Measurements from ENCODE around the gene OCA2.
"Not testable (repeated sequence)": the region's sequence is repeated elsewhere in the genome, so short reads cannot be mapped to it uniquely, and the experiment has no call there.

The OCA2 gene

DNA sequence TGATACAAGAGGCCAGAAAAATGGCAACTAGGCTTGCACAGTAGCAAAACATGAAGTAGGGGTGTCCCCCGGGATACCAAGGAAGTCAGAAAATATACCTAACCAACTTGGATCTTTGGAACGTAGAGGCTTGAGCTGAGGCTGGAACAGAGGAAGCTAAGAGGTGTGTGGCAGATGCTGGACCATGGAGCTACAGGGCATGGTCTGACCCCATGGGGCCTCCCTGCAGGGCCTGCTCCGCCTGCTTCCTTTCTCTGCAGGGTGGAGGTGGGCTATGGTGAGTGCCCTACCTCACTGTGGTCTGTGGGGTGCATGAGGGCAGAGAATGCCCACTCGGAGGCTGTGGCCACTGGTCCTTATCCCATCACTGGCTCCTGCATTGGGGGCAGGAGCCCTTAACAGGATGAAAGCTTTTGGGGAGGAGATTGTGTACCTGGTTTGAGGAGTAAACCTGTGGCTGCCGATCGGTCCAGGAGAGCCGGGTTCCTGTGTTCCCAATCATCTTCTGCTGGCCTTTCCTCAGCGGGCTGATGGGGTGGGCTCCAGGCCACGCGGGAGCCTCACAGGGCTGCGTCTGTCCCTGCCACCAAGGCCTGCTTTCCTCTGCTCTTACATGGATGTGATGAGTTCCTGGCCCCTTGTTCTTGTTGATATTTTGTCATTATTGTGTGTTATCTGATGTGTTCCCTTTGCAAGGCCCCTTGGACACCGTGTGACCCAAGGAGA, 96.8 kb downstream of the OCA2 start:
- no peak for DNase-seq (ENCODE audit: low read depth)

DNA sequence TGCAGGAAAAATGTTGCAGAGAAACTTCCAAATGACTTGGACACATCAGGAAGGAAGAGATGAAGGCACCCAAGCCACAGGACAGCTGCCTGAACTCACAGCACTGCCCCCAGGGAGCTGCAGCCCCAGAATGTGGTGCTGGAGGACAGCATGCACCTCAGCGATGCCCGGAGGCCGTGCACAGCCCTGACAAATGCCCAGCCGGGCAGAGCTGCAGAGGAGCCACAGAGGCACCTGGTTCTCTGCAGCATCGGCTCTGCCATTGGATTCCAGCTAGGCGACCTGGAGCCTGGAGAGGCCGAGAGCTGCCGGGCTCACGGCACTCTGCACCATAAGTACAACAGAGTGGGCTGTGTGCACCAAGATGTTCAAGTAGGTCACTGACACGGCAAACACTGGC, 97.5 kb downstream of the OCA2 start:
- DNase-seq (ENCODE audit: low read depth): no peak

DNA sequence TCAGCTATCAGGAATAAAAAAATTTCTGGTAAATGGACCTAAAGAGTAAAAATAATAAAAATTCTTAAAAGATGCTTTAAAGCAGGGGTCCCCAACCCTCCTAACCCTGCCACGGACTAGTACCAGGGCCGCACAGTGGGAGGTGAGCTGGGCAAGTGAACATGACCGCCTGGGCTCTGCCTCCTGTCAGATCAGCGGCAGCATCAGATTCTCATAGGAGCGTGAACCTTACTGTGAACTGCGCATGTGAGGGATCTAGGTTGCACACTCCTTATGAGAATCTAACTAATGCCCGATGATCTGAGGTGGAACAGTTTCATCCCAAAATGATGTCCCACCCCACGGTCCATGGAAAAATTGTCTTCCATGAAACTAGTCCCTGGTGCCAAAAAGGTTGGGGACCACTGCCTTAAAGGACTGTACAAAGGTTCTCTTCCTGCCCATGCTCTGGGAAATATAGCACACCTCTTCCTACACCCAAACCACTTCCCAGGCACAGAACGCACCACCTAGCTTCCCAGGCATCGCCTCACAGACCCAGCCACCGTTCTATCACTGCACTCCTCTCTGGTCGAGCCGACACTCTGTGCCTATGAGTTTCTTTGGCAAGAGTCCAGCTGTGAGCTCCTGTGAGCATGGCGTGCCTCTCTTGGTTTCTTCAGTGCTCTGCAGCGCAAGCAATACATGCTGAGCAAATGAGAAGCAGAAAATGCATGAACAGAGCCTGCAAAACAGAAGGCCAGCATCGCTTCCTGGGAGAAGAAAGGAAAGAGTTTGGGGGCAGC, 104.9 kb downstream of the OCA2 start:
- no peak for DNase-seq (ENCODE audit: low read depth)

DNA sequence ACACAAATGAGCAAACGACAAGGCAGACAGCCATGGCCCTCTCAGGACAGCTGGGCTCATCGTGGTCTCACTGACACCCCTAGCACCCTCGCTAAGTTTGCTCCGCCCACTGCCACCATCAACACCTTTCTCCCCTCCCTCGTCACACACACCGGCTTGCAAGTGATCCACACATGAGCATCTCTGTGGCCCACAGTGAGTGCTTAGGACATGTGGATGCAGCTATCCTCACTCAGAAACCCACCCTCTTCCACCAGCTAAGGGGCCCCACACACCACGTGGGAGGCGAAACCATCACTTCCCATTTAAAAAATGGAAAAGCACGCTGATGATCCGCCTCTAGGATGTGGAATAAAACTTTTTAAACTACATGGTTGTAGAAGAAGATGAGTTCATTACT, 105.6 kb downstream of the OCA2 start:
- no peak for DNase-seq (ENCODE audit: low read depth)

DNA sequence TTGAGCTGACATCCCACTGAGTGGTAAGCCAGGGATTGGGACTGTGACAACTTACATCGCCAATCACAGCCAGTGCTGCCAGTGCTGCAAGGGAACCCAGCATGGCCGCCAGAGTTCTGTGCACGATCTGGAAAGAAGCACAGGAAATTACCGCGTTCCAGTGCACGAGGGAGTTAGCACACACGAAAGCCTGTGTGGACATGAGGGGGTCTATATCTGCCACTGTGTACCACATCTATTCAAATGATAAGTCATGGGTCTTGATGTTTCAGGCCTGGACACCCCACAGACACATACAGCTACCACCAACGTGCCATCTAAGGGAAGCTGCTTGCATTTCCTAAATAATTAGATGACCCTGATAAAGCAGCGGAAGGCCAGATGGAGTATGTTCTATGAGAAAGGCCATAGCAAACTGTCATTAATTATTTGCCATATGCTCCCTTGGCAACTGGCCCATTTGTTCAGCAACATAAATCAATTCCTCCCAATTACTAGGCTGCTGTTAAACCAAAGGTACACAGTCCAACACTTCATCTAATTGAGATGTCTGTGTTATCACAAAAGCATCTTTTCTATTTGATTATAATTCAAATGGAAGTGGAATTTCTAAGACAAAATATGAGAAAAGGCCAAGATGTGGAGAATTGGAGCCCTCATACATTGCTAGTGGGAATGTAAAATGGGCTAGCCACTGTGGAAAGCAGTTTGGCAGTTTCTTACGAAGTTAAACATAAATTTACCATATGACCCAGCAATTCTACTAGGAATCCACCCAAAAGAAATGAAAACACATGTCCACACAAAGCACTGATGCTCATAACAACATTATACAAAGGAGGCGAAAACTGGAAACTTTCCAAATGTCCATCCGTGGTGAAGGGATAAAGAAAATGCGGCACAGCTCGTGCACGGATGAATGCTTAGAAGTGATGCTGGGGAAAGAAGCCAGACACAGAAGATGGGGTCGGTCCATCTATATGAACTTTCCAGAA, 108.3 kb downstream of the OCA2 start:
- no peak for DNase-seq (ENCODE audit: low read depth)

DNA sequence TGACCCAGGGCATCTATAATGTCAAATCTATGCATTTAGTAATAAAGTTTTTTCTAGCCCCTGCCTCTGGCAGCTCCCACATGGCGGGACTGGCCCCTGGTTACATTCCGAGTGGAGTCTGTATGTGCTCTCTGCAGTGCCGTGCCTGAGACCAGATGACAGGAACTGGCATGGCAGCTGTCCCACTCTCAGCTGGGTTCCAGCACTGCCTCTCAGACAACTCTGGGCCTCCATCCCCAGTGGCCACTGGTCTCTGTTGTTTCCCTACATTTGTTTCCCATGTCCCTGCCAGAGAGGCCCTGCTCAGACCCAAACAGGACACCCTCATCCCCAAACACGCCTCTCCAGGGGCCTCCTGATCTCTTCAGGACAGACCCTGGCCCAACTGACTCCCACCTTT, 109.3 kb downstream of the OCA2 start:
- DNase-seq (ENCODE audit: low read depth): no peak

DNA sequence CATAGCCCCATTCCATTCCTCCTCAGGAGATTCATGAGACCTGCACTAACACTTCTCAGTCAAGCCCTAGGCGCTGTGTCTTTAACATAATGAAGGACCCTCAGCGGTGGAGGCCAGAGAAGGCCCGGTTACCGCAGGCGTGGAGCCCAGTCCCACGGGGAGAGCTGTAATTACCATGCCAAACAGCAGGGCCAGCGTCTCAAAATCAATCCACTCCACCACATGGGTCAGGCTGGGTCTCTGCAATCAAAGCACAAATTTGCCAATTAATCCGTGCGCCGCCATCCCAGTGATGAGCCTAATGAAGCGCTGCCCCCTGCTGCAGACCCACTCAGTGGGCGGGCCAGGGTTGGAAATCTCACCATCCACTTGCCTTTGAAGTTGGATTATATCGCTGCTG, 109.7 kb downstream of the OCA2 start:
- DNase-seq (ENCODE audit: low read depth): no peak

DNA sequence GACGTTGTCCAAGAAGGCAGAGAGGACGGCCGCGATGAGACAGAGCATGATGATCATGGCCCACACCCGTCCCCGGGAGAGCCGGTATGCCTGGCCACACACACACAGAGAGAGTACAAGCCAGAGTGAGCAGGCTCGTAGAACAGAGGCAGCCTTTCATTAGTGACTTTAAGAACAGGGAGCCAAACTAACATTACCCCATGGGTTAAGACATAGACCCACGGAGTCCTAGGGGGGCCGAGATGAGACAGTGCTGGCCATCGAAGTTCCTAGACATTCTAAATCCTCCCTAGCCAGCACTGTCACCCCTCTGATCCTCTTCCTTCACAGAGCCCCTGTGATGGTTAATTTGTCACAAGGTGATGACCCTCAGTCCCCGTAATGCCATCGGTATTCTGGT, 114.0 kb downstream of the OCA2 start:
- DNase-seq (ENCODE audit: low read depth): no peak

DNA sequence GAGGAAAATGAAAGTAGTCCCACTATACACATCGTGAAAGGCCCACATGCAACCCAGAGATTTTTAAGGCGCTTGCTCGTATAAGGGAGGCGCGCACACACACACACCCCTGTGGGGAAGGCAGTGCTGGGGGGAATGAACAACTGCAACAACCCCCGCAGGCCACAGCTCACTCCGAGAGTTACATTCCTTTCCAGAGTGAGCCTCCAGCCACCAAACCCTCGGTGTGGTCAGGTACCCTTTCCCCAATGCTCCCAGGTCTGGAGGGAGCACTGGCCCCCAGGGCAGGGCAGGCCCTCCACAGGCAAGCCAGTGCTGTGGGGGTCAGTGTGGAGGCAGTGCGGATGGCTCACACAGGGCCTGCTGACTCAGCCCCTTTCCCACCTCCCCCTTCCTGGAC, 115.6 kb downstream of the OCA2 start:
- DNase-seq (ENCODE audit: low read depth): no peak

DNA sequence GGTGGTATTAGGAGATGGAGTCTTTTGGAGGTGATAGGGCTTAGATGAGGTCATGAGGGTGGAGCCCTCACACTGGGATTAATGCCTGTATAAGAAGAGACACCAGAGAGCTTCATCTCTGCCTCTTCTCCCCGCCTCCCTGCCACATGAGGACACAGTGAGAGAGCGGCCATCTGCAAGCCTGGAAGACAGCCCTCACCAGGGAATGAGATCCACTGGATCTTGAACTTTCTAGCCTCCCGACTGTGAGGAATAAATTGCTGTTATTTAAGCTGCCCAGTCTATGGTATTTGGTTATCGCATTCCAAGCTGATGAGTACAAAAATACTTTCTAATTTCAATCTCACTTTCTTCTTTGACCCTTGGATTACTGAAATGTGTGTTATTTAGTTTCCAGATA, 121.4 kb downstream of the OCA2 start:
- DNase-seq (ENCODE audit: low read depth): peak; percentile 4

DNA sequence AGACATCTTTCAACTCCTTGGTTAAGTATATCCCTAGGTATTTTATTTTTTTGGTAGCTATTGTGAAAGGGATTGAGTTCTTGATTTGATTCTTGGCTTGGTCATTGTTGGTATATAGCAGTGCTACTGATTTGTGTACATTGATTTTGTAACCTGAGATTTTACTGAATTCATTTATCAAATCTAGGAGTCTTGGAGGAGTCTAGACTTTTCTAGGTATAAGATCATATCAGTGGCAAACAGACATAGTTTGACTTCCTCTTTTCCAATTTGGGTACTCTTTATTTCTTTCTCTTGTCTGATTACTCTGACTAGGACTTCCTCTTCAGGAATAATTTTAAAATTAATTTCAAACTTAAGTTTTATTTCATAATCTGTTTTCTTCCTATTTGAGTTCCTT, 125.2 kb downstream of the OCA2 start:
- DNase-seq (ENCODE audit: low read depth): no peak

DNA sequence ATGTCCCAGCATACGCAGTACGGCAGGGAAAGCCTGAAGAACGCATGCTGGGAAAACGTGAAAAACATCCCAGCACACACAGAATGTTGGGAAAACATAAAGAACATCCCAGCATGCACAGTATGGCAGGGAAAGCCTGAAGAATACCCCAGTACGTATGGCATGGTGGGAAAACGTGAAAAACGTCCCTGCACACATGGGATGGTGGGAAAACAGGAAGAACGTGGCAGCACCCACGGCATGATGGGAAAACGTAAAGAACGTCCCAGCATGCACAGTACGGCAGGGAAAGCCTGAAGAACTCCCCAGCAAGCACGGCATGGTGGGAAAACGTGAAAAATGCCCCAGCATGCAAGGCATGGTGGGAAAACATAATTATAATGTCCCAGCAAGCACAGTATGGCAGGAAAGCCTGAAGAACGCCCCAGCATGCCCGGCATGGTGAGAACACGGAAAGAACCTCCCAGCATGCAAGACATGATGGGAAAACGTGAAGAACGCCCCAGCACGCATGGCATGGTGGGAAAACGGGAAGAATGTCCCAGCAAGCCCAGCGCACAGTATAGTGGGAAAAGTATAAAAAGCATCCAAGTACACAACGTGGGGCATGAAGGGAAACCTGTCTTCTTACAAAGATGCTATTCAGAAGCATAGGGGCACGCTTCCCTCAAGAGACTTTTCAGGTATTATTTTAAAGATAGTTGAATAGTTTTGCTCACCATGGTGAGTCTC, 128.3 kb downstream of the OCA2 start:
- DNase-seq (ENCODE audit: low read depth): no peak

DNA sequence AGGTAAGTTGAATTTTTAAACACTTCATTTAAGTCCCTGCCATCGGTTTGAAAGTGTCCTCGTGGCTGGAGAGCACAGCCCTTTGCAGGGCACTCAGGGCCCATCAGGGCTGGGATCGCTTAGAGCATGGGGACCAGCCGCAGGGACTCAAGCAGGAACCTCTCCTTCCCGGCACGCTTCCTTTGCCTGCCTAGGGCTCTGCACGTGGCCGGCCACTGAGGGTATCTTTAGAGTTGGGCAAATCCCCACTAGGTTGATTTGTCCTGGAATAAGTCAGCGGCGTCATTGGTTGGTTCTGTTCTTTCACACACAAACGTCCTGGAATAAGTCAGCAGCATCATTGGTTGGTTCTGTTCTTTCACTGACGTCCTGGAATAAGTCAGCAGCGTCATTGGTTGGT, 131.6 kb downstream of the OCA2 start:
- no peak for DNase-seq (ENCODE audit: low read depth)

DNA sequence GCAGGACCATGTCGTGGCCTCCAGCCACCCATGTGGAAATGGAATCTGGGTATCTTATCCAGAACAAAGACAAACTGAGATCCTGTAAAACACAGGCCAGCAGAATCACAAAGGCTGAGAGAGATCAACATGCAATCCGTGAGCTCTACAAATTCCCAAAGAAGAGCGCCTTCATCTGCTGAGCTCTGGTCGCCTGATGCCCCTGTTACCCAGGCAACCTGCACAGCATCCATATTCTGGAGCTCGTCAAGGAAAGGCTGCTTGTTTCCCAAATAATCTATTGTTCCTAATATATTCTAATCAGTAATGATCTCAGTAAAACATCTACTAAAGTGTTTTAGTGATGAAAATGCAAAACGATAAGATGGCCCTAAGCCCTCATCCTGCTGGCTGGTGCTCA, 133.6 kb downstream of the OCA2 start:
- no peak for DNase-seq (ENCODE audit: low read depth)

DNA sequence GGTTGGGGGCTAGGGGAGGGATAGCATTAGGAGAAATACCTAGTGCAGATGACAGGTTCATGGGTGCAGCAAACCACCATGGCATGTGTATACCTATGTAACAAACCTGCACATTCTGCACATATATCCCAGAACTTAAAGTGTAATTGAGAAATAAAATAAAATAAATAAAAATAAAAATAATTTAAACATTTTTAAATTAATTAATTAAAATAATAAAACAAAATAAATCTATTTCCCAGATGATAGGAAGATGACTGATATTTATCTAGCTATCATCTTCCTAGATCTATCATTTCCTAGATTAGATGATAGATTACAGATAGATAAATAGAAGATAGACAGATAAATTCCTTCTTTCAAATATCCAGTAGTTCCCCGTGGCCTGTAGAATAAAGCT, 137.3 kb downstream of the OCA2 start:
- no peak for DNase-seq (ENCODE audit: low read depth)

DNA sequence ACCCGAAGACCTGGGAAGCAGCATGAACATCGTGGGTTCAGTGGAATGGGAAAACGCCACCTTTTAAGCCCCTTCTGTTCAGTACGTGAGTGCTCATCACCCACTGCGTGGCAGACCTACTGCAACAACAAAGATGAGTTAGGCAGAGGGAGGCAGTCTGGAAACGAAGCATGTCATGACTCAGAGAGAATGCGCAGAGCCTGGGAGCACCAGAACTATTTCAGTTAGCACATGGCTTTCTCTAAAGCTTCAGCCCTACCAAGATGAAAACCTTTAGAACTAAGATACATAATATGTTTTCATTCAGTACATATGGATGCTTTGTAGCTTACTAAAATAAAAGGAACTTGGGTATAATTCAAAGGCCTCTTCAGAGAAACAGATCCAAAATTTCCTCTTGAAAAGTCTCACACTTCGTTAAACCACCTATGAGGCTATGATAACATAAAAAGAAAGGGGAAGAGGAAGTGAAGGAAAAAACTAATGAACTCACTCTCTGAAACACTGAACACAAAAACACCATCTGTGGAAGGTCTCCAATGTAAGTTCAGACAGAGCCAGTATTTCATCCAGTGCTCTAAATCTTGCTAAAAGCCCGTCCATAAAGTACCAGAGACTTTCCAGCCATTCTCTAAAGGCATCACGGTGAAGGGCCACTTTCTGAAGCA, 140.1 kb downstream of the OCA2 start:
- DNase-seq (ENCODE audit: low read depth): no peak

DNA sequence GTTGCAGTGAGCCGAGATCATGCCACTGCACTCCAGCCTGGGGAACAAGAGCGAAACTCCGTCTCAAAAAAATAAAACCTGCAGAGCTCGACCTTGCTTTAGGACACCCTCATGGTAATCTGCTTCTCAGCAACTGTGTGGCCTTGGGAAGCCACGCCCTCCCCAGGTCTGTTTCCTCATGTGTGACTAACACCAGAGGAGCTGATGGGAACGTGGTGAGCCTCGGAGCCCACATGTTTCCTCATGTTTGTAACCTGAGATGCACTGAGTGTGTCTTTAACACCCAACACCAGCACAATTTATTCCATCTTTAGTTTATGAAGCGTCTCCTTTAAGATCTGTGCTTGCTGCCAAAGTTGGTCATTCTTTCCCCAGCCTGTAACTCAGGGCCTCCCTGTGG, 142.8 kb downstream of the OCA2 start:
- DNase-seq (ENCODE audit: low read depth): no peak

DNA sequence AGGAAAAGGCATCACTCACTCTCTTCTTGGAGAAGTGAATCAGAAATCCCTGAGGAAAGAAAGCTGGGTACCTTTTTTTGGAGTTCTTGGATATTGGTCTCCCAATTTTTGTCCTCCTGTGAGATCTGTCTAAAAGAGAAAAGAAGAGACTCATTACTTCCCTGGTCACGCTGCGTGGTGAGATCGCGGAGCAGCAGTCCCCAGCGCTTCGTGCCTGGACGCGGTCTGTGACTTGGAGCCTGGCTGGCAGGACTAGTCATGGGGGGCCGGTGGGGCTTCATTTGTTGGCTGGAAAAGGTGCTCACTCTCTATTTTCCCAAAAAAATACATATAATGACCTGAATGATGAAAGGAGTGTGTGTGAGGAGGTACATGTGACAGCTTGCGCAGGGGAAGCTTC, 144.0 kb downstream of the OCA2 start:
- no peak for DNase-seq (ENCODE audit: low read depth)

DNA sequence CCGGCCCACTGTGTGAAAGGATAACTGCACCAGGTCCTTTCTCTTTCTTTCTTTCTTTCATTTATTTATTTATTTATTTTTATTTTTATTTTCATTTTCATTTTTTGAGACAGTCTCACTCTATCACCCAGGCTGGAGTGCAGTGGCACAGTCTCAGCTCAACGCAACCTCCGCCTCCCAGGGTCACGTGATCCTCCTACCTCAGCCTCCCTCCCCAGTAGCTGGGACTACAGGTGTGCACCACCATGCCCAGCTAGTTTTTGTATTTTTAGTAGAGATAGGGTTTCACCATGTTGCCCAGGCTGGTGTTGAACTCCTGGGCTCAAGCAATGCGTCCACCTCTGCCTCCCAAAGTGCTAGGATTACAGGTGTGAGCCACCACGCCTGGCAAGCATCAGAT, 146.5 kb downstream of the OCA2 start:
- not testable (repeated sequence) for DNase-seq (ENCODE audit: low read depth)

DNA sequence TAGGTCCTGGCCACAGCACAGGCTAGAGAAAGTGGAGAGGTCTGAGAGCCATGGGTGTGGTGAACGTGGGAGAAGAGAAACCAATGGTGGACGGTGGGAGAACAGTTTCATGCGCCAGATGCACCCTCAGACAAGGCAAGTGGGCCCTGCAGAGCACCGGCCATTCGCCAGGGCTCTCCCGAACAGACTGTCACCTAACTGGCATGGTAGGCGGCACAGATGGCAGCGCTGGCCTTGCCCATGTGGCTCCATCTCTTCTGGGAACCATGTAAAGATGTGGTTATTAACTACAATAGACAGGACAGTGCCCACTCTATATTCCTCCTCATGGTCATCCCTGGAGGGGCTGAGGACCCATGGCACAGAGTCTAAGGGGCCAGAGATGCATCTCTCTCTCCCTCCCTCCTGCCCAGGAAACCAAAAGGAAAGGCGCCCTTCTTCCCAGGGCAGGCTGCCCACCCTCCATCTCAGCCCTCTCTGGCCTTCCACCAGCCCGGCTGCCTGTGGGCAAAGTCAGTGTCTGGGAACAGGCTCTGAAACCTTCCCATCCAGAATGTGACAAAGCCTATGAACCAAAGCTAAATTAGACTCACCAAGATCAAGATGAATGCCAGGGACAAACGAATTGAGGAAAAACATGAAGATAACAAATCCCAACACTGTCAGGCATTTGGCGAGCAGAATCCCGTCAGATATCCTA, 147.8 kb downstream of the OCA2 start:
- no peak for DNase-seq (ENCODE audit: low read depth)

DNA sequence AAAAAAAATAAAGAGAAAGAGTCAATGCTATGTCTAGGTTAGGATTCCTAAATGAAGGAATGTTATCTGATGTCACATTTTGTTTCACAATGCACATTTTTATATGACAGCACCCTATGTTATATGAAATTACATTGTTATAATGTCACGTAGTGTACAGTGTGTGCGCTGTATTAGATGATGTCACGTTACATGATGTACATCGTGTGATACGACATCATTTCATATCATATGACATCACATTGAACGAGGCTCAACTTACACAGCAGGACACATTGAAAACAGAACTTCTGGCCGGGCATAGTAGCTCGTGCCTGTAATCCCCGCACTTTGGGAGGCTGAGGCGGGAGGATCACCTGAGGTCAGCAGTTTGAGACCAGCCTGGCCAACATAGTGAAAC, 150.0 kb downstream of the OCA2 start:
- DNase-seq (ENCODE audit: low read depth): no peak

All from non-pigmented ciliary epithelial cell (primary cell).